Testis (tissue), 3 donors: ENCODE measurements around the gene PHF21A. TPM values are rescaled to one million over a fixed set of nuclear protein-coding genes. Genes with fewer than 3 reads are reported as not detected.

Experiments used
- DNase-seq: peaks from one replicate; pipeline ENCODE4 v3.0.0-alpha.2; 2019
- H3K27ac ChIP-seq, 2 donors: fragments of 200-600 bp; sonication (generic); one replicate each; pipeline ENCODE4 v1.5.1; 2019
- H3K27me3 ChIP-seq: fragments of 200-600 bp; sonication (generic); one replicate; pipeline ENCODE4 v1.5.1; 2019
- H3K36me3 ChIP-seq: fragments of 200-600 bp; sonication (generic); one replicate; pipeline ENCODE4 v1.5.1; 2017; ENCODE audit warnings: low read depth; ENCODE audit errors: missing control alignments
- H3K4me1 ChIP-seq: fragments of 200-600 bp; sonication (generic); one replicate; pipeline ENCODE4 v1.5.1; 2019
- H3K4me3 ChIP-seq, 2 donors: fragments of 200-600 bp; sonication (generic); one replicate each; pipeline ENCODE4 v1.5.1; 2017 to 2019
- H3K9me3 ChIP-seq: fragments of 200-600 bp; sonication (generic); one replicate; pipeline ENCODE4 v1.5.1; 2017
- POLR2A ChIP-seq: fragments of 450-650 bp; IDR thresholded peaks from one replicate; pipeline ENCODE4 v1.6.1; 2017; ENCODE audit warnings: antibody characterized with exemption, mild to moderate bottlenecking, moderate library complexity
- WGBS, 2 donors: methylation state at CpG; one replicate each; pipeline ENCODE4 v1.1.5; 2018; 5-methylcytosine and 5-hydroxymethylcytosine counted together
- intact Hi-C: fragments of 100-400 bp; cut with DNase I; formaldehyde crosslinking; loops from one replicate; pipeline ENCODE4 v1.15.1; 2023; ENCODE audit warnings: low total_unique reads
- polyA plus RNA-seq: library from polyadenylated mRNA; stranded (reverse); fragments of 350-450 nt; fragmentation: Illumina TruSeq; extraction: RNeasy Lipid Tissue Mini Kit (QIAGEN cat#74804); gene quantifications from one replicate; pipeline ENCODE4 v1.2.3, GENCODE V29; 2014; ENCODE audit warnings: low read depth, low replicate concordance; ENCODE audit not compliant: insufficient read depth
- total RNA-seq, 2 donors: library from RNA; depleted of rRNA; stranded (reverse); fragments of >200 nt; gene quantifications; one replicate each; pipeline ENCODE4 v1.2.3, GENCODE V29; 2016
- TF ChIP-seq, protein P1 (sequence below), 3 experiments: fragments of 450-650 bp in 2 of 3; fragments of 200-600 bp in 1 of 3; sonication (generic) in 1 of 3; IDR thresholded peaks; one replicate each; pipeline ENCODE4 v1.5.1; 2016 to 2019; ENCODE audit warnings: antibody characterized with exemption in 3 of 3, mild to moderate bottlenecking in 2 of 3, moderate library complexity in 1 of 3

The PHF21A gene
- total and polyA plus RNA-seq, 3 donors from 2014 or later = 53.5 to 83.2 (median 56.6) TPM

DNA sequence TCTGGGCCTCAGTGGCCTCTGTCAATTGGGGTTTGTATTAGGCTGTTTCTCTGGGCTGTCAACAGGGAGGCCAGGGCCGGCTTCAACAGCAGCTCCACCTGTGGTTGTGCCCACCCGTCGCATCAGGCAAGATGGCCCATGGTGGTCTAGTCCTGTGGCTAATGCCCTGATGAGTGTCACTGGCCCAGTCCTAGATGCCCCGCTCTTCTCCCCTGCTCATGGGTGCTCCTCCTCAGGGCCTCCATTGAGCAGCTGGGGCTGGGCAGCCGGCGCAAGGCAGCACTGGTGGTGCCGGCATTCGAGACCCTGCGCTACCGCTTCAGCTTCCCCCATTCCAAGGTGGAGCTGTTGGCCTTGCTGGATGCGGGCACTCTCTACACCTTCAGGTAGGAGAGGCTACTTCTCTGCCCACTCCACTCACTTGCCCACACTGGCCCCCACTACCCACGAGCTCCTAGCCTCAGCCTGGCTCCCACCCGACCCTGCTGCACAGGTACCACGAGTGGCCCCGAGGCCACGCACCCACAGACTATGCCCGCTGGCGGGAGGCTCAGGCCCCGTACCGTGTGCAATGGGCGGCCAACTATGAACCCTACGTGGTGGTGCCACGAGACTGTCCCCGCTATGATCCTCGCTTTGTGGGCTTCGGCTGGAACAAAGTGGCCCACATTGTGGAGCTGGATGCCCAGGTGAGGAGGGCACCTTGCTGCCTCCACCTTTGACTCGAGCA lies 193.4 kb downstream of the PHF21A start:
- no peak overlapping the region for H3K4me3 ChIP-seq
- no peaks in the 10 kb centered on the region for H3K36me3 ChIP-seq
- intact Hi-C loops = no loop called here
- no peaks in the 10 kb centered on the region for H3K27me3 ChIP-seq
- 92 to 95% methylated on average over 22 to 27 of the region's 27 CpGs for WGBS, 2 donors
- TF ChIP-seq, protein P1, sequence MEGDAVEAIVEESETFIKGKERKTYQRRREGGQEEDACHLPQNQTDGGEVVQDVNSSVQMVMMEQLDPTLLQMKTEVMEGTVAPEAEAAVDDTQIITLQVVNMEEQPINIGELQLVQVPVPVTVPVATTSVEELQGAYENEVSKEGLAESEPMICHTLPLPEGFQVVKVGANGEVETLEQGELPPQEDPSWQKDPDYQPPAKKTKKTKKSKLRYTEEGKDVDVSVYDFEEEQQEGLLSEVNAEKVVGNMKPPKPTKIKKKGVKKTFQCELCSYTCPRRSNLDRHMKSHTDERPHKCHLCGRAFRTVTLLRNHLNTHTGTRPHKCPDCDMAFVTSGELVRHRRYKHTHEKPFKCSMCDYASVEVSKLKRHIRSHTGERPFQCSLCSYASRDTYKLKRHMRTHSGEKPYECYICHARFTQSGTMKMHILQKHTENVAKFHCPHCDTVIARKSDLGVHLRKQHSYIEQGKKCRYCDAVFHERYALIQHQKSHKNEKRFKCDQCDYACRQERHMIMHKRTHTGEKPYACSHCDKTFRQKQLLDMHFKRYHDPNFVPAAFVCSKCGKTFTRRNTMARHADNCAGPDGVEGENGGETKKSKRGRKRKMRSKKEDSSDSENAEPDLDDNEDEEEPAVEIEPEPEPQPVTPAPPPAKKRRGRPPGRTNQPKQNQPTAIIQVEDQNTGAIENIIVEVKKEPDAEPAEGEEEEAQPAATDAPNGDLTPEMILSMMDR (IDR thresholded peaks at IDR 0.05) = no peak
- TF ChIP-seq POLR2A = no peak
- DNase-seq = no peak
- H3K4me1 ChIP-seq = no peaks in the 10 kb centered on the region
- no peak overlapping the region for H3K27ac ChIP-seq
- no peaks in the 10 kb centered on the region for H3K9me3 ChIP-seq

DNA sequence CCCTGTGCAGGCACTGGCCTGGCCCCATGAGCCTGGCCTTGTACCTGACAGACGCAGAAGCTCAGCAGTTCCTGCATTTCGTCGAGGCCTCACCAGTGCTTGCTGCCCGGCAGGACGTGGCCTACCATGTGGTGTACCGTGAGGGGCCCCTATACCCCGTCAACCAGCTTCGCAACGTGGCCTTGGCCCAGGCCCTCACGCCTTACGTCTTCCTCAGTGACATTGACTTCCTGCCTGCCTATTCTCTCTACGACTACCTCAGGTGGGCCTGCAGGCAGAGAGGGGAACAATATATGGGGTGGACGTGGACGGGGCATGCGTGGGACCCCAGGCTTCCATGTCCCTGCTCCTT lies 193.9 kb downstream of the PHF21A start:
- no peak overlapping the region for H3K4me3 ChIP-seq
- peaks cover 2% of the 10 kb centered on the region for H3K4me1 ChIP-seq
- no peaks in the 10 kb centered on the region for H3K27me3 ChIP-seq
- 73 to 74% methylated on average over 13 to 15 of the region's 15 CpGs for WGBS, 2 donors
- H3K9me3 ChIP-seq = no peaks in the 10 kb centered on the region
- no peak for TF ChIP-seq POLR2A
- TF ChIP-seq, protein P1 (IDR thresholded peaks at IDR 0.05) = no peak
- no peak for DNase-seq
- H3K36me3 ChIP-seq = no peaks in the 10 kb centered on the region
- intact Hi-C loops = no loop called here
- no peak overlapping the region for H3K27ac ChIP-seq

DNA sequence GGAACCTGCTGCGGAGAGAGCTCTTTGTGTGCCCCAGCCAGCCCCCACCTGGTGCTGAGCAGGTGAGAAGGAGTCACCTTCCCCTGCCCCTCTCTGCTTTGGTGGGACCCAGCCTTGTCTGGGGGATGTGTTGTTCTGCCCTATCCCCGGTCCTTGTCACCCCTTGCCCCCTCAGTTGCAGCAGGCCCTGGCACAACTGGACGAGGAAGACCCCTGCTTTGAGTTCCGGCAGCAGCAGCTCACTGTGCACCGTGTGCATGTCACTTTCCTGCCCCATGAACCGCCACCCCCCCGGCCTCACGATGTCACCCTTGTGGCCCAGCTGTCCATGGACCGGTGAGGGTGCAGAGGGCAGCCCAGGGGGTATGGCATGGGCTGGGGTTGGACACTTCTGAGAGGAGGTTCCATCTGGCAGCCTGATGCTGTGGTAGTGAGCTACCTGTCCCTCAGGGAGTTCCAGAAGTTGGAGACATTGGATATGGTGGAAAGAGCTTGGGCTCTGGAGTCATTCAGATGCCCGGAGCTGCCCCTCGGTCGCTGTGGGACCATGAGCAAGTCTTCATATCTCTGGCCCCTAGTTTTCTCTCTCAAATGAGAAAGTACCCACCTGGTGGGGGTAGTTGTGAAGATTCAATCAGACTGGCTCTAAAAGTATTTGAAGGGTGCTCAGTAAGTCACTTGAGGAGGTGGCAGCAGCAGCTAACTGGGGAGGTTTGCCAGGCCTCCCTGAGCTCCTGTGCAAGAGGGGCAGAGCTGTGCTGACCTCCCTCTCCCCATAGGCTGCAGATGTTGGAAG lies 194.5 kb downstream of the PHF21A start:
- intact Hi-C loops = no loop called here
- 97 to 100% methylated on average over 5 to 12 of the region's 12 CpGs for WGBS, 2 donors
- TF ChIP-seq, protein P1 (IDR thresholded peaks at IDR 0.05) = no peak
- no peak for TF ChIP-seq POLR2A

DNA sequence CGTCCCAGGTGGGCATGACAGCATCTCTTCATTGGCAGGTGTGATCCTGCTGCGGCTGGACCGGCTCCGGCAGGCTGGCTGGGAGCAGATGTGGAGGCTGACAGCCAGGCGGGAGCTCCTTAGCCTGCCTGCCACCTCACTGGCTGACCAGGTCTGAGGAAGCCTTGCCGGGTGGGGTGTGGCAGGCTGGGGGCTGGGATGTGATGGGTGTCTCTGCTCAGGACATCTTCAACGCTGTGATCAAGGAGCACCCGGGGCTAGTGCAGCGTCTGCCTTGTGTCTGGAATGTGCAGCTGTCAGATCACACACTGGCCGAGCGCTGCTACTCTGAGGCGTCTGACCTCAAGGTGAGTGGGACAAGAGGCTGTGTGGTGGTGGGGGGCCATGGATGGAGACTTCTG lies 195.3 kb downstream of the PHF21A start:
- Histone ChIP-seq H3K27ac (no peak overlapping the region), H3K9me3 (no peaks in the 10 kb centered on the region), H3K4me3 (no peak overlapping the region), H3K36me3 (no peaks in the 10 kb centered on the region), H3K27me3 (no peaks in the 10 kb centered on the region), H3K4me1 (peaks cover 14% of the 10 kb centered on the region)
- DNase-seq = no peak
- intact Hi-C loops = no loop called here
- 83 to 89% methylated on average over 1 to 12 of the region's 12 CpGs for WGBS, 2 donors
- no peak for TF ChIP-seq POLR2A
- TF ChIP-seq, protein P1 (IDR thresholded peaks at IDR 0.05) = no peak

More for the DNA sequence above, 194.5 kb downstream of the PHF21A start:
- peaks cover 8% of the 10 kb centered on the region for H3K4me1 ChIP-seq
- H3K4me3 ChIP-seq = no peak overlapping the region
- H3K36me3 ChIP-seq = no peaks in the 10 kb centered on the region
- no peaks in the 10 kb centered on the region for H3K27me3 ChIP-seq
- H3K9me3 ChIP-seq = no peaks in the 10 kb centered on the region
- no peak for DNase-seq
- H3K27ac ChIP-seq = no peak overlapping the region
